Left ventricle myocardium superior (tissue), 1 donor: ENCODE data around the gene KRTAP6-1. TPM values are rescaled to one million over a fixed set of nuclear protein-coding genes. Genes with fewer than 3 reads are reported as not detected.

Experiments
- ATAC-seq: fragments of 200-7000 bp; cut with Tn5 transposase; one replicate; pipeline ENCODE4 v1.9.1; 2020; ENCODE audit warnings: mild to moderate bottlenecking, moderate library complexity
- DNase-seq: peaks from one replicate; pipeline ENCODE4 v3.0.0-alpha.2; 2020
- intact Hi-C: fragments of 100-400 bp; cut with micrococcal nuclease; formaldehyde crosslinking; loops from one replicate; pipeline ENCODE4 v1.11.0; 2022
- long read RNA-seq: library from polyadenylated mRNA; unstranded; transcript quantifications from one replicate; pipeline ENCODE4 v2.0.0, GENCODE V29; 2021
- total RNA-seq: library from RNA; stranded (reverse); fragmentation: NEBNext Ultra II Directional; extraction: Animal tissue kit (Norgen Biotek cat#: 25700); gene quantifications from one replicate; pipeline ENCODE4 v1.2.1, GENCODE V29; 2021
- donor health status: DM: no; HTN: yes; CAD: no; lungs with severe emphysema.

Gene KRTAP6-1, protein sequence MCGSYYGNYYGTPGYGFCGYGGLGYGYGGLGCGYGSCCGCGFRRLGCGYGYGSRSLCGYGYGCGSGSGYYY
- total RNA-seq, result not detected
- long read RNA-seq, result 0 reads

DNA sequence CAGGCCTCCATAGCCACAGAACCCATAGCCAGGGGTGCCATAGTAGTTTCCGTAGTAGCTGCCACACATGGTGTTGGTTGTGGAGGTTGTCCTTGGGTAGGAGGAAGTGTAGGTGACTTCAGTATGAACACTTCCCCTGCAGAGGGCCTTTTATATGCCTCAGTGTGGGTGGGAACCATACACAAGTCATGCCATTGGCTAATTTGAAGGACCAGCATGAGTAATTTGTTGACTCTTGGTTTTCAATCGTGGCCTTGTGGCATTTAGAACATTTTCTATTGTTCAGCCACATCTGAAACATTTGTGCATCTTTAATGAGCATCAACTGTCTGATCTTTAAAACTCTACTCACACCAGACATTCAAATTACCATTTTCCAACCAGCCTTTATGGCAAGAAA is at the start of gene KRTAP6-1:
Gene KRTAP6-1 (minus strand): TSS at position 95 of the 400 bp plus-strand sequence. CDS start 26 bp downstream, at position 69.
- ATAC-seq, result no peak
- intact Hi-C loops, result no loop called here
- DNase-seq, result no peak

- intact Hi-C loops, result no loop called here
- DNase-seq (no peak), ATAC-seq (no peak)
Observed at GRCh38 chr21:30652891-30653290, 39.2 kb upstream of the KRTAP6-1 start.

DNA sequence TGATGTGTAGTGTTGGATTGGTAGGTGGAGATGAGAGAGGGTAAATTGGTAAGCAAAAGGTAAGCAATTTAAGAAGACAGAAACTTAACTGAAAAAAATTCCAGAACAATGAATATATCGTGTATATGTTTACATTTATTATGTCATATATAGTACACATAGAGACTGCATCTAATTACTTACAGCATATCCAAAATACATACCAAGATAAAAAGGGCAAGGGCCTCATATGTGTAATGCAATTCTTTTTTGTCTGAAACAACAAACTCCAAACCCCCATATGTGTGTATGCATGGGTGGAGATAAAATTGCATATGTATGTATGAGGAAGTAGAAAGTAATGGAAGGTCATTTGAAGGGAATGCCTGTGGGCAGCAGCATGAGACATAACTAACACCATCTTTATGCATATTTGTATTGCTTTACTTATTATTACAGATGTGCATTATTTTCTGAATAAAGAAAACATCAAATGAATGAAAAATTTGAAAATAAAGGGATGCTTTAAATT is 33.2 kb upstream of the KRTAP6-1 start:
- DNase-seq (no peak), ATAC-seq (no peak)
- intact Hi-C loops, result no loop called here

GRCh38 chr21:30642564-30642963 is 28.8 kb upstream of the KRTAP6-1 start, which contains the start of gene KRTAP20-3:
Gene KRTAP20-3 (plus strand): TSS chr21:30642864.
- ATAC-seq (no peak), DNase-seq (no peak)
- intact Hi-C loops, result no loop called here

DNA sequence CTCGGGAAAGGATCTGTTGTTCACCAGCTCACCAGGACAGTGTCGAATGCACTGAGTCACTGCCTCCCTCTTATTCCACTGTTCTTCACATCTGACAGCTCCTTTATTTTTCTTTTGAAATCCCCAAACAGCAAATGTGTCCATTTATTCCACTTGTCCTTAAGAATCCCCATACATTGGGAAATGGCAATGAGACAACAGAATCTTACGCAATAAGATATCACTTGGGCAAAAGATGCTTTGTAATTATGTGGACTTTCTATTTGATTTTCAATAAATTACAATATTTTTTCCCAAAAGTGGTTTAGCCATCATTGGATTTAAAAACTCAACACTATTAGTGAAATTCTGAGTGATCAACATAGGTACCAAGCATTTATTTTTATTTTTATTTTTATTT is 25.0 kb upstream of the KRTAP6-1 start:
- DNase-seq, result no peak
- intact Hi-C loops, result no loop called here
- no peak for ATAC-seq

DNA sequence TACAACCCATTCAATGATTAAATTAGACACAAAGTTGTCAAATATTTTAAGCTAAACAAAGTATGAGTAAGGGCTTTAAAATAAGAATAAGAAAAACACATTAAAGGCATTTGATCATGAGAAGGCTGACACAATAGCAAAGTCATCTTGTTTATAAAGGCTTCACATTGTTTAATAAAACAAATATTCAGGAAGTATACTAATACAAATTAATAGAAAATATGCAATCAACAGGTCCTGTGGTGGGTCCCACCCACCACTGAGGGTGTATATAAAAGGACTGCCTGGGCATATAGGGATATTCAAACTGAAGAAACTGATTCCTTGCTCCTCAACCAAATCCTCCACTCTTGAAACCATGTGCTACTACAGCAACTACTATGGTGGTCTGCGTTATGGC is 21.2 kb upstream of the KRTAP6-1 start, which contains the start of gene KRTAP20-2:
Gene KRTAP20-2 (plus strand): TSS at position 301 of the 400 bp plus-strand sequence. CDS start 58 bp downstream, at position 359.
- no peak for ATAC-seq
- DNase-seq, result no peak
- intact Hi-C loops, result no loop called here

GRCh38 chr21:30629200-30629599 is 15.5 kb upstream of the KRTAP6-1 start:
- ATAC-seq (no peak), DNase-seq (no peak)
- intact Hi-C loops, result no loop called here

GRCh38 chr21:30628109-30628508 is 14.4 kb upstream of the KRTAP6-1 start:
- intact Hi-C loops, result no loop called here
- DNase-seq, result no peak
- ATAC-seq, result no peak

- intact Hi-C loops, result no loop called here
- DNase-seq (no peak), ATAC-seq (no peak)
Observed at GRCh38 chr21:30625449-30626165, 11.9 kb upstream of the KRTAP6-1 start.

- ATAC-seq (no peak), DNase-seq (no peak)
Observed at GRCh38 chr21:30623362-30623761, 9.6 kb upstream of the KRTAP6-1 start.

DNA sequence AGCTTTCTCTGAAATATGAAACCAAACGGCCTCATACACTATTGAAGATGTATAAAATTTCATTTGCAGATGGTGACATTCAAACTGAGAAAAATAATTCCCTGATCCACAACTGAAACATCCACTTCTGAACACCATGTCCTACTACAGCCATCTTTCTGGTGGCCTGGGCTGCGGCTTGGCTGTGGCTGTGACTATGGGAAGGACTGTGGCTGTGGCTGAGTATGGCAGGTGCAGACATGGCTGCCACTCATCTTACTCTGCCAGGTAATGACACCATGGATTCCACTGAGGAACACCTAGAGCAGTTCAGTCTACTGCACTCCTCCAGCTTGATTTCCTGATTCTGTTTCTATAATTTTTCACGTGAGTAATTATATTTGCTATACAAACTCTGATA is 6.8 kb upstream of the KRTAP6-1 start, which contains the start of gene KRTAP20-4:
Gene KRTAP20-4 (plus strand): TSS at position 106 of the 400 bp plus-strand sequence.
- intact Hi-C loops, result no loop called here
- ATAC-seq, result no peak
- no peak for DNase-seq

More at GRCh38 chr21:30623362-30623761, 9.6 kb upstream of the KRTAP6-1 start:
- intact Hi-C loops, result no loop called here

DNA sequence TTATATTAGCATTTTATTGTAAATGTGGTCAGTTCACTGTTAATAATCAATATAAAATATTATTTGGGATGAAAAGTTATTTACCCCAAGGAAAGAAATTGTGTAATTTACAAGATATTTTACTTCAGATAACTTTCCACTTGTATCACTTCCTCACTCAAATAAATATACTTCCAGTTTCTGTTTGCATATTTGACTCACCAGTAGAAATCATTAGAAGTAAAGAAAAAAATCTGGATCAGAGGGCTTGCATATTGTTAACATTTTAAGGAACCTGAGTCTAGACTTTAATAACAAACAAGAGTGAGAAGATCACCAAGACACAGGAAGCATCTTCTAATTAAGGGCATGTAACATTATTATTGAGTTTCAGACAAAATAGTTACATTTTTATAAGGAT is 6.3 kb upstream of the KRTAP6-1 start:
- DNase-seq, result no peak
- intact Hi-C loops, result no loop called here
- ATAC-seq, result no peak

- DNase-seq (no peak), ATAC-seq (no peak)
- intact Hi-C loops, result no loop called here
Observed at GRCh38 chr21:30616125-30616524, 2.4 kb upstream of the KRTAP6-1 start, which contains the start of gene KRTAP20-1. Gene KRTAP20-1 (plus strand): TSS chr21:30616425. CDS start chr21:30616455, 30 bp downstream.

DNA sequence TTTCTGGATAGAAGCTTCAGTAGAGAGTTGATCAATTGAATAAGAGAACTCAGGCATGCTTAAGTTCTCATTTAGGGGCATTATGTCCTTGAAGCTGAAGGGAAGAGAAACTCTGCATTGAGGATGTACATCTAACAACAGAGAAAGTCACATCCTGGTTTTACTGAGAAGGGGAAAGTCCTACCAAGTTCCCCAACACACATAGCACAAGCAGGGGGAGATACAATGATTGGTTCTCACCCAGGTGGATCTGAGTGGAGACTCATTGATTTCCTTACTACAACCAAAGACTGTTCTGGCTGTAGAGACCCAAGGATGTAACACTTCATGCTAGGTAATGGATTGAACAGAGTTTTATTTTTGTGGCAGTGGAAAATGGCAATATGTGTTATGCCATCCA is 1.5 kb upstream of the KRTAP6-1 start:
- DNase-seq, result no peak
- ATAC-seq, result no peak
- intact Hi-C loops, result no loop called here

DNA sequence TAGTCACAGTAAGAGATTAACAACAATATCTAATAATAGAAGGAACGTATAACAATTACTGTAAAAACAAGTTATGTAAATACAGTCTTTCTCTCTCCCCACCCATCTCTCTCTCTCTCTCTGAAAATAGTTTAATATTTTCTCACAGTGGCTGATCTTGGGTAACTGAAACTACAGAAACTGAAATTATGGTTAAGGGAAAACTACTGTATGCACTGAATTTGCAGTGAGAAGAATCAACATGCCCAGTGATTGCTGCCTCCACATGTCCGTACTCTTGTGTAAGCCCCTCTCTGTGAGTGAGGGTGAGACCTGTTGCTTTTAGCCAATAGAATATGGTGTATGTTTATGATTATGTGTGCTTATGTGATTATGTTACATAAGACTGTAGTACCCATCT is 1.6 kb downstream of the KRTAP6-1 start:
- ATAC-seq (no peak), DNase-seq (no peak)
- intact Hi-C loops, result no loop called here

DNA sequence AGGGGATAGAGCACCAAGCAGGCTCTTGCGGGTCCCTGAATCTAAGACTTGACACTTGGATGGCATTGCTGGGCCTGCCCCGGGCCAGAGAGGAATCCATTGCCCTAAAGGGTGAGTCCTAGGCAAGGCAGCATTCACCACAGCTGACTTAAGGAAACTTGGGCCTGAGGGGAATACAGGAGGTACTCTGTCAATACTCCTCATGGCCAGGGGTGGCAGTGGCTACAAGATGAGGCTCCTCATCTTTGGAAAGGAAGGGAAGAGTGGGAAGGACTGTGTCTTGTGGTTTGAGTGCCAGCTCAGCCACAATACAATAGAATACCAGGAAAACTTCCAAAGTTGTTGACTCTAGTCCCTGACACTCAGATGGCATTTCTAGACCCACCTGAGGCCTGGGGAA is 7.8 kb downstream of the KRTAP6-1 start:
- DNase-seq, result no peak
- ATAC-seq, result no peak
- intact Hi-C loops, result no loop called here

DNA sequence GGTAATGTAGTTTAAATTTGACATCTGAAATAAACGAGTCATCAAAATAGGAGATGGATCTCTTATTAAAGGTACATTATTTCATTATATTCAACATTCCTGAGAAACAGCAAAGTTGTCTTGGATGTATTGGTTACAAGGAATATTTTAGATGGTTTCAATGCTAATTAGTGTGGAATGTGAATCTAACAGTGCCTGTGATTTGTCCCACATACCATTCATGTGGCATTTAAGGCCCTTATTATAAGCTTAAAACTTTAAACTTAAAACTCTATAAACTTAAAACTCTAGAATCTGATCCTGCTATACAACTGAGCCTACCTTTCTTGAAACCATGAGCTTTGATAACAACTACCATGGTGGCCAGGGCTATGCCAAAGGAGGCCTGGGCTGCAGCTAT is 12.9 kb downstream of the KRTAP6-1 start, which contains the start of gene KRTAP22-1:
Gene KRTAP22-1 (plus strand): TSS at position 301 of the 400 bp plus-strand sequence.
- no peak for ATAC-seq
- DNase-seq, result no peak
- intact Hi-C loops, result no loop called here

GRCh38 chr21:30598802-30599201 is 14.9 kb downstream of the KRTAP6-1 start, which contains the start of gene KRTAP6-2:
Gene KRTAP6-2 (minus strand): TSS chr21:30598902. CDS start chr21:30598874, 28 bp downstream.
- intact Hi-C loops, result no loop called here
- ATAC-seq (no peak), DNase-seq (no peak)

DNA sequence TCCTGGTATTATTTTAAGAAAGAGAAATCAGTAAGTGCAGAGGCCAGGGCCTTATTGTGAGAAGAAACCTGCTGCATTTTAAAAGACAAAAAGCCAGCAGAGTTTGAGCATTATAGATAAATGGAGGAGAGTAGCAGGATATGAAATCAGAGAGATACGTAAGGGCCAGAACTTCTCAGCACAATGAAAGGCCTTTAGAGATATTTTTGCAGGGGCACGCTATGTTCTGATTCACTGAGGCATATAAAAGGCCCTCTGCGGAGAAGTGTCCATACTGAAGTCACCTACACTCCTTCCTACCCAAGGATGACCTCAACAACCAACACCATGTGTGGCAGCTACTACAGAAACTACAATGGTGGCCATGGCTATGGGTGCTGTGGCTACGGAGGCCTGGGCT is 21.6 kb downstream of the KRTAP6-1 start, which contains the start of gene KRTAP6-3:
Gene KRTAP6-3 (plus strand): TSS at position 301 of the 400 bp plus-strand sequence. CDS start 6 bp downstream, at position 307.
- DNase-seq (no peak), ATAC-seq (no peak)
- intact Hi-C loops, result no loop called here

DNA sequence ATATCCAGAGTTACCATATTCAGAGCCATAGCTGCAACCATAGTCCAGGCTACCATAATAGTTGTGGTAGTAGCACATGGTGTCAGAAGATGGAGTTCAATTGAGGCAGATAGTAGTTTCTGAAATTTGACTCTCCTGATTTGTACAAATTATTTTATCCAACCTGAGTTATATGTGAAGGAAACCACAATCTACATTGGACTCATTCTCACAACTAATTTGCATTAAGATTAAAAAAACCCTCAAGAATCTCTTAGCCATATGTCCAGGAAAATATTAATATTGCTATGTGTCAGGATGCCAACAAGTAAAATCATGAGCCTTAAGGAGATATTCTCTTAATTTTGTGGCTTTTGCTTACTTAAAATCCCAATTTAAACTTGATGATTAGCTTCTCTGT is 23.4 kb downstream of the KRTAP6-1 start, which contains the start of gene KRTAP22-2:
Gene KRTAP22-2 (minus strand): TSS at position 101 of the 400 bp plus-strand sequence.
- no peak for ATAC-seq
- intact Hi-C loops, result no loop called here
- no peak for DNase-seq
